Erythroblast (primary cell): ENCODE measurements around the gene CALY.

Experiments
- GATA1 ChIP-seq: IDR thresholded peaks from 2 replicates; pipeline ENCODE4 v1.6.1; 2011; ENCODE audit warnings: low read depth, mild to moderate bottlenecking, control low read depth, low read length, moderate library complexity
- POLR2A ChIP-seq: IDR thresholded peaks from 2 replicates; pipeline ENCODE4 v1.6.1; 2011; ENCODE audit warnings: mild to moderate bottlenecking, low read length

- no peak for TF ChIP-seq POLR2A
- TF ChIP-seq GATA1: no peak
These were observed 44.3 kb upstream of the CALY start for GRCh38 chr10:133381036-133381435.
